Pancreas (tissue), 10 donors: ENCODE data around the gene TSC22D4. TPM values are rescaled to one million over a fixed set of nuclear protein-coding genes. Genes with fewer than 3 reads are reported as not detected.

Experiments used
- ATAC-seq, 4 donors: fragments of 200-7000 bp; cut with Tn5 transposase; one replicate each; pipeline versions ENCODE4 v1.8.0 to v1.9.1; 2020; ENCODE audit warnings: mild to moderate bottlenecking in 4 of 4, moderate library complexity in 4 of 4
- DNase-seq, 6 donors: peaks; one replicate each; pipeline ENCODE4 v3.0.0-alpha.2; 2020
- FAIRE-seq: peaks from 2 replicates; lab custom pipeline; 2012; peaks lifted over from hg19 to GRCh38; lab: Jason Lieb, UNC
- H3K27ac ChIP-seq, 4 donors: fragments of 200-600 bp; sonication (generic); 1 replicate in 3 of 4; 2 replicates in 1 of 4; pipeline versions ENCODE4 v1.5.0 to v1.8.0; 2020
- H3K27me3 ChIP-seq, 4 donors: fragments of 200-600 bp; one replicate each; pipeline ENCODE4 v1.8.0; 2021
- H3K36me3 ChIP-seq, 3 donors: fragments of 200-600 bp; sonication (generic) in 1 of 3; one replicate each; pipeline versions ENCODE4 v1.5.0 to v1.8.0; 2020 to 2021
- H3K4me1 ChIP-seq, 3 donors: fragments of 200-600 bp; one replicate each; pipeline ENCODE4 v1.8.0; 2021
- H3K4me3 ChIP-seq, 4 donors: fragments of 200-600 bp; sonication (generic) in 2 of 4; one replicate each; pipeline versions ENCODE4 v1.5.0 to v1.8.0; 2020 to 2021
- H3K9me3 ChIP-seq, 4 donors: fragments of 200-600 bp; one replicate each; pipeline ENCODE4 v1.8.0; 2021
- CTCF ChIP-seq, 4 donors: fragments of 200-600 bp; sonication (generic) in 3 of 4; IDR thresholded peaks; one replicate each; pipeline versions ENCODE4 v1.5.0 to v1.8.0; 2021; ENCODE audit warnings: antibody characterized with exemption in 4 of 4
- WGBS, 2 donors: extraction: QIAGEN DNeasy Blood & Tissue Kit; methylation state at CpG; one replicate each; pipeline ENCODE4 v1.1.7; 2013; 5-methylcytosine and 5-hydroxymethylcytosine counted together
- intact Hi-C, 3 donors: fragments of 100-400 bp; cut with DNase I; formaldehyde crosslinking; loops; one replicate each; pipeline versions ENCODE4 v1.11.1 to v1.14.2; 2022
- polyA plus RNA-seq, 2 donors: library from polyadenylated mRNA; stranded (reverse); fragments of 200-250 nt; gene quantifications; one replicate each; pipeline ENCODE4 v1.2.3, GENCODE V29; 2013
- total RNA-seq, 6 donors: library from RNA; stranded (reverse); fragmentation: NEBNext Ultra II Directional in 4 of 6; extraction: Animal tissue kit (Norgen Biotek cat#: 25700) in 4 of 6; gene quantifications; one replicate each; pipeline versions ENCODE4 v1.2.1 to v1.2.4, GENCODE V29; 2021 to 2023
- donor health status: healthy with polysubstance abuse.
- donor health status: DM: no; HTN: no; CAD: no; lungs with moderate emphysema.
- donor health status: DM: no; HTN: no; CAD: no.
- donor health status: control.
- donor health status: control.
- donor health status: Bipolar disorder and iron deficiency.
- donor health status: DM: yes; HTN: yes; CAD: no.
- donor health status: DM: no; HTN: no; CAD: no.
- donor health status: DM: no; HTN: no; CAD: no.
- donor health status: DM: yes; HTN: yes; CAD: no.

Gene TSC22D4
- total and polyA plus RNA-seq, 8 donors = 17.4 to 44.6 (median 20.8) TPM

- WGBS, 2 donors = 67 to 76% methylated on average over 6 of the region's 6 CpGs
- no peak for FAIRE-seq
- Histone ChIP-seq H3K4me1 (peaks cover 0 to 5% (median 0%) of the 10 kb centered on the region in 3 donors), H3K27ac (no peak overlapping the region), H3K36me3 (no peaks in the 10 kb centered on the region), H3K4me3 (no peak overlapping the region), H3K9me3 (no peaks in the 10 kb centered on the region), H3K27me3 (no peaks in the 10 kb centered on the region)
- TF ChIP-seq CTCF (IDR thresholded peaks at IDR 0.05) = no peak
- no peak for ATAC-seq
- intact Hi-C loops = no loop called here
- DNase-seq = no peak
These were observed 17.5 kb upstream of the TSC22D4 start for GRCh38 chr7:100496509-100496908.

DNA sequence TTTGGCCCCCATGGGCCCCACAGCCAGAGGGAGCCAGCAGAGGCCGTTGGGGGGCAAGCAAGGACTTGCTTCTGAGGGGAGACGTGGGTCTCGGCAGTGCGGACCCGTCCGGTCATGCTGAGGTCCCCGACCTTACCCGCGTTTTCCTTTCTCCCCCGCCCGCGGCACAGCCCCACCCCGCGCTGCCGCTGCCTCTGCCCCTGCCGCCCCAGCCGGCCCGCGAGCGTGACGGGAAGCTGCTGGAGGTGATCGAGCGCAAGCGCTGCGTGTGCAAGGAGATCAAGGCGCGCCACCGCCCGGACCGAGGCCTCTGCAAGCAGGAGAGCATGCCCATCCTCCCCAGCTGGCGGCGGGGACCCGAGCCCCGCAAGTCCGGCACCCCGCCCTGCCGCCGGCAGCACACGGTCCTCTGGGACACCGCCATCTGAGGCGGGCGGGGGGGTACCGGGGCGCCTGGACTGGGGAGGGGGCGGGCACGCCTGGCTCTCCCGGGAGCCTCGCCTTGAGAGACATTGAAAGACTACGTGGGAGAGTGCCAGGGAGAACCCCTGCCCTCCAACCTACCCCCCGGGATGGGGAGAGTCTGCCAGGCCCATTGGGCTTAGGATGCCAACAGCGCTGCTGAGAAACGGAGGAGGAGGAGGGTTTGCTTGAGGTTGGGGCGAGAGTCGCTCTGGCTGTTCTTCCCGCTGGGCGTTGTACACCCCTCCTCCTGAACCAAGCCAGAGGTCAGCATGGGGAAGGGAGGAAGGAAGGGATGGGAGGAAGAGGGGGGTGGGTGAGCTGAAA, 14.7 kb upstream of the TSC22D4 start:
- intact Hi-C loops = no loop called here
- 12 to 15% methylated on average over 39 to 56 of the region's 56 CpGs for WGBS, 2 donors
- H3K4me1 ChIP-seq = peaks cover 0 to 5% (median 0%) of the 10 kb centered on the region in 3 donors
- no peak overlapping the region for H3K27ac ChIP-seq
- TF ChIP-seq CTCF (IDR thresholded peaks at IDR 0.05) = no peak
- DNase-seq = peak in 3 of 6 donors; percentile 47 to 83 (median 80)
- H3K4me3 ChIP-seq = peak overlapping the region in 3 of 4 donors; percentile 8 to 46 (median 25)
- no peak for FAIRE-seq
- H3K36me3 ChIP-seq = no peaks in the 10 kb centered on the region
- no peaks in the 10 kb centered on the region for H3K27me3 ChIP-seq
- ATAC-seq = peak in 3 of 4 donors; percentile 74 to 82 (median 75)
- no peaks in the 10 kb centered on the region for H3K9me3 ChIP-seq

DNA sequence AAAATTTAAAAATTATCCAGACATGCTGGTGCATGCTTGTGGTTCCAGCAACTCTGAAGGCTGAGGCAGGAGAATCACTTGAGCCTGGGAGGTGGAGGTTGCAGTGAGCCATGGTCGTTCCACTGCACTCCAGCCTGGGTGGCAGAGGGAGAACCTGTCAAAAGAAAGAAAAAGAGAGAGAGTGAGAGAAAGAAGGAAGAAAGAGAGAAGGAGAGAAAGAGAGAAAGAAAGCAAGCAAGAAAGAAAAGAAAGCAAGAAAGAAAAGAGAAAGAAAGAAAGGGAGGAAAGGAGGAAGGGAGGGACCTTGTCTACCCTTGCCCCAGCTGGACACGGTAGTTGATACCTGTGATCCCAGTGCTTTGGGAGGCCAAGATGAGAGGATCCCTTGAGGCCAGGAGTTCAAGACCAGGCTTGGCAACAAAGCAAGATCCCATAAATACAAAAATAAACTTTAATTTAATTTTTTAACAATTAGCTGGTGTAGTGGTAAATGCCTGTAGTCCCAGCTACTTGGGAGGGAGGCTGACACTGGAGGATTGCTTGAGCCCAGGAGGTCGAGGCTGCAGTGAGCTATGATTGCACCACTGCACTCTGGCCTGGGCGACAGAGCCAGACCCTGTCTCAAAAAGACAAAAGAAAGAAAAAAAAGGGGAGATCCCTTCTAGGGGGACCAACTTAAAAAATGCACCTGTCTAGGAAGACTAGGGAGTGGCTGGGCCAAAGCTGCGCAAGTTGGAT, 13.9 kb upstream of the TSC22D4 start:
- DNase-seq (no peak), ATAC-seq (no peak), FAIRE-seq (no peak)
- no peak overlapping the region for H3K27ac ChIP-seq
- intact Hi-C loops = no loop called here
- no peak for TF ChIP-seq CTCF (IDR thresholded peaks at IDR 0.05)
- no peaks in the 10 kb centered on the region for H3K36me3 ChIP-seq
- WGBS, 2 donors = 83 to 85% methylated on average over 5 of the region's 5 CpGs
- H3K4me3 ChIP-seq = peak overlapping the region in 2 of 4 donors; percentile 25 to 46
- H3K9me3 ChIP-seq = no peaks in the 10 kb centered on the region
- no peaks in the 10 kb centered on the region for H3K27me3 ChIP-seq
- H3K4me1 ChIP-seq = peaks cover 0 to 5% (median 0%) of the 10 kb centered on the region in 3 donors

- intact Hi-C loops = no loop called here
- no peak for FAIRE-seq
- no peak overlapping the region for H3K4me3 ChIP-seq
These were observed 12.2 kb upstream of the TSC22D4 start for GRCh38 chr7:100491192-100491578.

More at GRCh38 chr7:100491192-100491578, 12.2 kb upstream of the TSC22D4 start:
- DNase-seq (no peak), ATAC-seq (no peak)
- TF ChIP-seq CTCF (IDR thresholded peaks at IDR 0.05) = no peak
- WGBS, 2 donors = 93 to 95% methylated on average over 5 of the region's 5 CpGs
- Histone ChIP-seq H3K27me3 (no peaks in the 10 kb centered on the region), H3K4me1 (peaks cover 0 to 5% (median 0%) of the 10 kb centered on the region in 3 donors), H3K36me3 (no peaks in the 10 kb centered on the region), H3K27ac (no peak overlapping the region), H3K9me3 (no peaks in the 10 kb centered on the region)
